Heart left ventricle (tissue), 16 donors: ENCODE data around the gene WSCD2. TPM values are rescaled to one million over a fixed set of nuclear protein-coding genes. Genes with fewer than 3 reads are reported as not detected.

Source experiments
- ATAC-seq, 4 donors: fragments of 200-7000 bp; cut with Tn5 transposase; one replicate each; pipeline ENCODE4 v1.9.1; 2020 to 2022; ENCODE audit warnings: moderate library complexity in 4 of 4, mild to moderate bottlenecking in 3 of 4, moderate number of reproducible peaks in 1 of 4
- DNase-seq, 5 donors: peaks; one replicate each; pipeline ENCODE4 v3.0.0-alpha.2; 2020
- H3K27ac ChIP-seq, 12 donors: fragments of 200-600 bp; sonication (generic) in 4 of 12; one replicate each; pipeline versions ENCODE4 v1.5.0 to v1.8.0; 2016 to 2022; ENCODE audit warnings: mild to moderate bottlenecking in 2 of 12
- H3K27me3 ChIP-seq, 9 donors: fragments of 200-600 bp; sonication (generic) in 2 of 9; one replicate each; pipeline versions ENCODE4 v1.5.1 to v1.8.0; 2016 to 2022; ENCODE audit warnings: mild to moderate bottlenecking in 3 of 9
- H3K36me3 ChIP-seq, 9 donors: fragments of 200-600 bp; sonication (generic) in 2 of 9; one replicate each; pipeline versions ENCODE4 v1.5.0 to v1.8.0; 2018 to 2022; ENCODE audit warnings: mild to moderate bottlenecking in 2 of 9
- H3K4me1 ChIP-seq, 12 donors: fragments of 200-600 bp; sonication (generic) in 4 of 12; one replicate each; pipeline versions ENCODE4 v1.5.0 to v1.8.0; 2016 to 2022; ENCODE audit warnings: mild to moderate bottlenecking in 3 of 12
- H3K4me3 ChIP-seq, 12 donors: fragments of 200-600 bp; sonication (generic) in 4 of 12; one replicate each; pipeline versions ENCODE4 v1.5.0 to v1.8.0; 2017 to 2022; ENCODE audit warnings: mild to moderate bottlenecking in 9 of 12, moderate library complexity in 4 of 12
- H3K9me3 ChIP-seq, 12 donors: fragments of 200-600 bp; sonication (generic) in 4 of 12; one replicate each; pipeline versions ENCODE4 v1.5.0 to v1.8.0; 2016 to 2022; ENCODE audit warnings: mild to moderate bottlenecking in 1 of 12
- CTCF ChIP-seq, 12 donors: fragments of 200-600 bp; sonication (generic) in 4 of 12; IDR thresholded peaks; one replicate each; pipeline versions ENCODE4 v1.5.0 to v1.8.0; 2018 to 2022; ENCODE audit warnings: antibody characterized with exemption in 12 of 12, mild to moderate bottlenecking in 5 of 12
- POLR2A ChIP-seq, 2 donors: fragments of 450-650 bp; IDR thresholded peaks; one replicate each; pipeline ENCODE4 v1.6.1; 2017; ENCODE audit warnings: antibody characterized with exemption in 2 of 2, mild to moderate bottlenecking in 2 of 2, moderate library complexity in 2 of 2
- WGBS, 4 donors: extraction: QIAGEN DNeasy Blood & Tissue Kit in 2 of 4; methylation state at CpG; one replicate each; pipeline versions ENCODE4 v1.1.5 to v1.1.7; 2013 to 2018; 5-methylcytosine and 5-hydroxymethylcytosine counted together
- intact Hi-C, 10 donors: fragments of 100-400 bp; cut with DNase I; formaldehyde crosslinking; loops; one replicate each; pipeline versions ENCODE4 v1.11.1 to v1.14.2; 2022
- polyA plus RNA-seq, 2 donors: library from polyadenylated mRNA; stranded (reverse); fragments of 200-250 nt; gene quantifications; one replicate each; pipeline ENCODE4 v1.2.3, GENCODE V29; 2013
- total RNA-seq, 9 donors: library from RNA; depleted of rRNA in 2 of 9; stranded (reverse); fragments of >200 nt in 2 of 9; fragmentation: NEBNext Ultra II Directional in 3 of 9; extraction: Animal tissue kit (Norgen Biotek cat#: 25700) in 3 of 9; gene quantifications; one replicate each; pipeline versions ENCODE4 v1.1.0 to v1.2.4, GENCODE V29; 2016 to 2023
- donor health status: ischemic (EF 13 %, LVEDD 7.1; RV severe dilation, severe dysfunction).
- donor health status: healthy with polysubstance abuse.
- donor health status: DM: no; HTN: yes; CAD: no.
- donor health status: DM: no; HTN: no; CAD: no.
- donor health status: ischemic (EF 25% LVEDD 6.9; RV normal size, moderate dysfunction).
- donor health status: ischemic (EF 25% LVEDD 5.7; RV mildly dilated, moderate dysfunction).
- donor health status: healthy.
- donor health status: DM: yes; HTN: yes; CAD: no.
- donor health status: ischemic (EF 35%, LVEDD 5.7; RV mildly dilated, moderate dysfunction).
- donor health status: nonischemic (EF 11% LVEDD 7.7; RV severe dilation, severe dysfunction).
- donor health status: DM: yes; HTN: yes; CAD: no.
- donor health status: PGD.
- donor health status: ischemic (EF 29% LVEDD 5.4; RV normal size, mild dysfunction).
- donor health status: nonischemic (EF 23%, LVEDD 6.1; RV moderate dilation, normal function).

Gene WSCD2
- total and polyA plus RNA-seq, 11 donors: 0.07 to 2.5 (median 0.49) TPM; not detected in 3

- Histone ChIP-seq H3K4me3 (no peak overlapping the region), H3K36me3 (no peaks in the 10 kb centered on the region), H3K4me1 (peaks cover 0 to 8% (median 0%) of the 10 kb centered on the region in 12 donors), H3K27me3 (no peaks in the 10 kb centered on the region), H3K9me3 (peaks cover 0 to 3% (median 0%) of the 10 kb centered on the region in 12 donors), H3K27ac (no peak overlapping the region)
- no peak for TF ChIP-seq POLR2A (IDR thresholded peaks at IDR 0.05)
- no peak for TF ChIP-seq CTCF (IDR thresholded peaks at IDR 0.05)
- DNase-seq (no peak), ATAC-seq (no peak)
- WGBS, 4 donors: 85 to 91% (median 88%) methylated on average over 1 of the region's 1 CpG
- intact Hi-C loops: no loop called here
Observed at GRCh38 chr12:108269224-108269623, 140.1 kb downstream of the WSCD2 start.

GRCh38 chr12:108270035-108270848 lies 141.2 kb downstream of the WSCD2 start:
- peaks cover 0 to 5% (median 0%) of the 10 kb centered on the region in 12 donors for H3K9me3 ChIP-seq
- TF ChIP-seq CTCF (IDR thresholded peaks at IDR 0.05) (no peak), POLR2A (IDR thresholded peaks at IDR 0.05) (no peak)
- peak in 1 of 4 donors; percentile 36 for ATAC-seq
- no peak overlapping the region for H3K4me3 ChIP-seq
- no peak for DNase-seq
- intact Hi-C loops: no loop called here
- no peak overlapping the region for H3K27ac ChIP-seq
- 49 to 61% (median 59%) methylated on average over 2 of the region's 2 CpGs for WGBS, 4 donors
- no peaks in the 10 kb centered on the region for H3K36me3 ChIP-seq
- H3K4me1 ChIP-seq: peaks cover 0 to 8% (median 0%) of the 10 kb centered on the region in 12 donors
- no peaks in the 10 kb centered on the region for H3K27me3 ChIP-seq

- DNase-seq (no peak), ATAC-seq (no peak)
- Histone ChIP-seq H3K4me1 (peaks cover 0 to 8% (median 0%) of the 10 kb centered on the region in 12 donors), H3K4me3 (no peak overlapping the region), H3K27me3 (no peaks in the 10 kb centered on the region), H3K9me3 (peaks cover 0 to 5% (median 0%) of the 10 kb centered on the region in 12 donors), H3K36me3 (no peaks in the 10 kb centered on the region), H3K27ac (no peak overlapping the region)
- TF ChIP-seq POLR2A (IDR thresholded peaks at IDR 0.05) (no peak), CTCF (IDR thresholded peaks at IDR 0.05) (no peak)
- 39 to 49% (median 46%) methylated on average over 2 of the region's 2 CpGs for WGBS, 4 donors
- intact Hi-C loops: no loop called here
Observed at GRCh38 chr12:108270849-108271143, 141.7 kb downstream of the WSCD2 start.

- TF ChIP-seq POLR2A (IDR thresholded peaks at IDR 0.05) (no peak), CTCF (IDR thresholded peaks at IDR 0.05) (no peak)
- WGBS, 4 donors: 51 to 60% (median 54%) methylated on average over 6 of the region's 6 CpGs
- Histone ChIP-seq H3K36me3 (no peaks in the 10 kb centered on the region), H3K27me3 (no peaks in the 10 kb centered on the region), H3K4me3 (no peak overlapping the region), H3K9me3 (peaks cover 0 to 5% (median 0%) of the 10 kb centered on the region in 12 donors), H3K27ac (no peak overlapping the region), H3K4me1 (peaks cover 0 to 8% (median 0%) of the 10 kb centered on the region in 12 donors)
- no peak for DNase-seq
- no peak for ATAC-seq
- intact Hi-C loops: no loop called here
Observed at GRCh38 chr12:108271951-108272872, 143.1 kb downstream of the WSCD2 start.
